ENCODE results near the gene CSTA.
"Not testable (repeated sequence)": the region's sequence is repeated elsewhere in the genome, so short reads cannot be mapped to it uniquely, and the experiment has no call there.

The CSTA gene

GRCh38 chr3:122322095-122323075 lies 2.7 kb upstream of the CSTA start:
- DNase-seq, result no peak

GRCh38 chr3:122325769-122326168 lies 721 bp downstream of the CSTA start:
- DNase-seq, result no peak

GRCh38 chr3:122331886-122332285 lies 6.8 kb downstream of the CSTA start:
- DNase-seq, result no peak

GRCh38 chr3:122332551-122332950 lies 7.5 kb downstream of the CSTA start:
- DNase-seq, result no peak

- DNase-seq, result no peak
Measured at GRCh38 chr3:122342803-122343202, 17.8 kb downstream of the CSTA start.

GRCh38 chr3:122343654-122344053 lies 18.6 kb downstream of the CSTA start:
- no peak for DNase-seq

GRCh38 chr3:122349171-122349570 lies 24.1 kb downstream of the CSTA start:
- DNase-seq, result no peak

DNA sequence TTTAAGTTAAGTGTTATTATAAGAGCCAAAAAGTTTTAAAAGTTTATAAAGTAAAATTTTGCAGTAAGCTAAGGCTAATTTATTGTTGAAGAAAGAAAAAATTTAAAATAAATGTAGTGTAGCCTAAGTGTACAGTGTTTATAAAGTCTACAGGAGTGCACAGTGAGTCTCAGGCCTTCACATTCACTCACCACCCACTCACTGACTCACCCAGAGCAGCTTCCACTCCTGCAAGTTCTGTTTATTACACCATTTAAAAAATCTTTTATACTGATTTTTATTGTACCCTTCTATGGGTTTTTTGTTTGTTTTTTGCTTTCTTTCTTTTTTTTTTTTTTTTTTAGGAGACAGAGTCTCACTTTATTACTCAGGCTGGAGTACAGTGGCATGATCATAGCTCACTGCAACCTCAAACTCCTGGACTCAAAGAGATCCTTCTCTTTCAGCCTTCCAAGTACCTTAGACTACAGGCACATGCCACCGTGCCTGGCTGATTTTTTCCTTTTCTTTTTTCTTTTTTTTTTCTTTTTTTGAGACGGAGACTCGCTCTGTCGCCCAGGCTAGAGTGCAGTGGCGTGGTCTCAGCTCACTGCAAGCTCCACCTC lies 25.9 kb downstream of the CSTA start:
- DNase-seq, result no peak

GRCh38 chr3:122351612-122352011 lies 26.6 kb downstream of the CSTA start:
- DNase-seq, result no peak

GRCh38 chr3:122353215-122353614 lies 28.2 kb downstream of the CSTA start:
- no peak for DNase-seq

GRCh38 chr3:122353893-122354401 lies 28.9 kb downstream of the CSTA start:
- no peak for DNase-seq

- no peak for DNase-seq
Measured at GRCh38 chr3:122355612-122356011, 30.6 kb downstream of the CSTA start.

- no peak for DNase-seq
Measured at GRCh38 chr3:122356402-122356801, 31.4 kb downstream of the CSTA start.

DNA sequence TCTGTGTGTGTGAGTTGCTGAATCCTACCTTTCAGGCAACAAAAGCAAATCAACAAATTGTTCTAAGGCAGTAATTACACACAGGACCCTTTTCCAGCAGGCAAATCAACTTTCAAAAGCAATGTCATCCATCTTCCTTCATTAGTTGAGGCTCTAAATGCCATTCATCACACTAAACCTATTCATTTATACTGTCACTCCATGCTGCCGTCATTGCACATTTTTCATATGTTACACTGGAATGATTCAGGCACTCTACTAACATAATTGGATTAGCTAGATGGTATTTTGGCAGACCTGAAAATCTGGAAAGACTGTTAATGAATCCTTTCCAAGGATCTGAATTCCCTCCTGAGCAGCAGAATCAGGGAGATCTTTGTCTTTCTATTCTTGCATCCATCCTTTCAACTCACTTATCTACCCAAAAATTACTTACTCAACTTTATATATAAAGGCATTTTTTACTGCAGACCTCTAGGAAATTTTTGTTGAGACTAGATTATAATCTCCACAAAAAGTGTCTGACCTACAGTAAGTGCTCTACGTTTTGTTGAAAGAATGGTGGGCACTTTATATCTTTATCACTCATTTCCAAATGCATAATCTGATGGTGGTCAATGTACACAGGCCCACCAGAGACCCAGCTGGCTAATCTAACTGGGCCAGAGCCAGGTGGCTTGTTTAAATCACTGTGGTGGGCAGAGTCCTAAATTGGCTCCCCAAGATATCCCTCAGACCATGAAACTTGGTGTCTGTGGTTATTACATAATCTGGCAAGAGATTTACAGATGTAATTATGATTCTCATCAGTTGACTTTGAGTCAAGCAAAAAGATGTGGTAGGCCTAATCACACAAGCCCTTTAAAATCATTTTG lies 33.0 kb downstream of the CSTA start:
- no peak for DNase-seq

GRCh38 chr3:122358703-122359032 lies 33.6 kb downstream of the CSTA start:
- DNase-seq, result no peak

DNA sequence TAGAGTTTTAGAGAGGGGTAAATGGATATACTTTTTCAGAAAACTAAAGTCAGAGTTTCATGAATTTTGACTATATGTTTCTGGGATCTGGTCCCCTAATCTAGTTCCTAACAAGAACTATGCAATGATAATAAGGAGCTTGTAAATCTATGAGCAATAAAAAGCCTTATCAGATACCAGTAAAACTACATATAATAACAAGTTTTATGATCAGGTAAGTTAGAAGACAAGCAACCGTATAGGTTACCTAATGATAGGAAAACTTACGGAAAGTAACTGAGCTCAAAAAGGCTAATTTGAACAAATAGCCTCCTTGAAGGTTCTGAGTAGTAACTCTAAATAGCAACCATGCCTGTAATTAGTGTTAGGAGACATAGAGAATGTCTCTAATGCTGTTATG lies 37.0 kb downstream of the CSTA start:
- DNase-seq, result no peak

DNA sequence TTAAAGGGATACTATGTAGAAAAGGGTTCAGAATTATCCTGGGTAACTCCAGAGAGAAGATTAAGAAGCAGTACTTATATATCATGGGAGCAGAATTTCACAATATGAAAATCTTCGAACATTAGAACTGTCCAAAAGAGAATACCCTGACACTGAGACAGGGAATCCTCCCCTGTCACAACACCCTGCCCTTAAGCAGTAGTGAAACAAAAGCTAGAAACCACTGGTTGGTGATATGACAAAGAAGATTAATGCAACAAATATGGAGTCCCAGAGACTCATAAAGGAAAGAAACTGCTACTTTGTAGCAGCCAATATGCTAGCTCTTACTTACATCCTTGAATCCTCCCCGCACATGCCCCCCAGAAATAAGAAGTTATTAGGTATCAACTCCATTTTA lies 39.4 kb downstream of the CSTA start:
- no peak for DNase-seq

DNA sequence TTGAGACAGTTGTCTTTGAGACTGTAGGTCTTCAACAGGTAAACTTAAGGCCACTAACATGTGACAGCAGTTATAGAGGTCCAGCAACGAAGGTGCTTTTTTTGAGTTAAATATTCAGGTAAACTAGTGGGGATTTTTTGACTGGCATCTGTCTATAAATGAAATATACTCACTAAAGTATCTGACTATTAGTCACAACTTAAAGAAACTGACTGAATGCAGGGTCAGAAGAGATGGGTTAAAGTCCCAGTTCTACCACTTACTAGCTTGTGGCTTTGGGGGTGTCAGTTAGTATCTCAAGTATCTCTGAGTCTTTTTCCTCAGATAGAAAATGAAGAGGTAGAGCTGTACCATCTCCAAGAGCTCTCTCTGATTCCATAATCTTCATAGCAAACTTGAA lies 40.0 kb downstream of the CSTA start:
- no peak for DNase-seq

- not testable (repeated sequence) for DNase-seq
Measured at GRCh38 chr3:122365582-122366378, 40.7 kb downstream of the CSTA start.

GRCh38 chr3:122366379-122366749 lies 41.3 kb downstream of the CSTA start:
- DNase-seq, result no peak

DNA sequence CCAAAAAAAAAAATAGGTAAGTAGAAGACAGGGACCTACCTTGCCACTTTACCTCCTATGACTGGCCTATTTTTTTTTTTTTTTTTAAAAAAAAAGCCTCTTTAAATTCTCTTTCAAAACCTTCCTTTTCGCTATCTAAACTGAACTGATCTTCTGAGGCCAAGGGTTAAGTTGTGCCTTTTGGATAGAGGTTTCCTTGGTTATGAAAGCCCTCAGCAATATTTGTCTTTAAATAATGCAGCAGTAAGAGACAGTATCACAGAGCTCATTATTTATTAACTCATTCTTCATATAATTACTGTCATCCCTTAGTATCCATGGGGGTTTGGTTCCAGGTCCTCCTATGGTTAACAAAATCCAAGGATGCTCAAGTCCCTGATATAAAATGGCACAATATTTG lies 49.0 kb downstream of the CSTA start:
- DNase-seq, result no peak

DNA sequence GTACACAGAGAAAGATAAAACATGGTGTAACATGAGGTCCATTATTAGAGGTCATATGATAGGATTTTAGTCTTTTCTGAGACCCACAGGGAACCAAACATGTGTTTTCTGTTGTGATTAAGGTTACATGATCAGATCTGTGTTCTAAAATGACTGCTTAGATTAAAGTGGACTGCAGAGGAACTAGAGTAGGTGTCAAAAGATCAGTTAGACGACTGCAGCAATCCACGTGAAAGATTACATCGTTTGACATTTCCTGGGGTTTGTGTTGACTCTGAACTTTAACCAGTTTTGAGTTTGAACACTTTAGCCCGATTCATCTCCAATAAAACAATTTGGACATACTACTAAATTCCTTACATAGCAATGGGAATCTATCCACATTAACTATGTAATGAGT lies 52.9 kb downstream of the CSTA start:
- no peak for DNase-seq
